GM19452 (cell line): ENCODE results near the gene SHISAL1.

Experiments used
- ATAC-seq: cut with Tn5 transposase; IDR thresholded peaks from one replicate; pipeline ENCODE4 v1.9.1; 2021; ENCODE audit not compliant: unreplicated experiment

Gene SHISAL1

GRCh38 chr22:44280665-44281188 lies 32.0 kb downstream of the SHISAL1 start:
- no peak for ATAC-seq

GRCh38 chr22:44279069-44279360 lies 33.7 kb downstream of the SHISAL1 start:
- ATAC-seq, result no peak

DNA sequence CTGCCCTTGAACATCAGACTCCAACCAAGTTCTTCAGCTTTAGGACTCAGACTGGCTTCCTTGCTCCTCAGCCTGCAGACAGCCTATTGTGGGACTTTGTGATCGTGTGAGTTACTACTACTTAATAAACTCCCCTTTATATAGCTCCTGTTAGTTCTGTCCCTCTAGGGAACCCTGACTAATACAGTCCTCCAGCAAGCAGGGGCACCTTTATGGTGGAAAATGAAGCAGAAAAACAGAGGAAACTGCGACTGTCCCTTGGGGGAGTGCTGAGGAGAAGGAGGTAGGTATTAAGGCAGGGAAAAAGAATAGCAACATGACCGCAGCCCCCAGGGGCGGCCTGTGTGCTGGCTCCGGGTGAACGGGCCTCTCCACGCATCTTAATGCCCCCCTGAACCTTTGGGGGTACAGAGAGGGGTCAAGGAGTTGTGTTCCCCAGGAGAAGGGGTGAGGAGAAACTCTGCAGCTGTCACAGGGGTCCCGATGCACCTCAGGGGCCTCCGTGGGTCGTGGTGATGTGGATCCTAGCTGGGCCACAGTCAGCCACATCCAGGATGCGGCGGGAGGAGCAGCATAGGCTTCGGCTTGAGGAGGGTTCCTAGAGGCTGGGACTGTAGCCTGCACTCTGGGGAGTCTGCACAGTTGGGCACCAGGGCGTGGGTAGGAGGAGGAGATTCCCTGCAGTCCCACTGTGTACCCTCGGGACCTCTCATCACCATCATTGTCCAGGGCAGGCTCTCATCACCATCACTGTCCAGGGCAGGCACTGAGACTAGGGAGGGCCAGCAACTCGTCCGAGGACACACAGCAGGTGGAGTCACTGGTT lies 34.3 kb downstream of the SHISAL1 start:
- no peak for ATAC-seq

DNA sequence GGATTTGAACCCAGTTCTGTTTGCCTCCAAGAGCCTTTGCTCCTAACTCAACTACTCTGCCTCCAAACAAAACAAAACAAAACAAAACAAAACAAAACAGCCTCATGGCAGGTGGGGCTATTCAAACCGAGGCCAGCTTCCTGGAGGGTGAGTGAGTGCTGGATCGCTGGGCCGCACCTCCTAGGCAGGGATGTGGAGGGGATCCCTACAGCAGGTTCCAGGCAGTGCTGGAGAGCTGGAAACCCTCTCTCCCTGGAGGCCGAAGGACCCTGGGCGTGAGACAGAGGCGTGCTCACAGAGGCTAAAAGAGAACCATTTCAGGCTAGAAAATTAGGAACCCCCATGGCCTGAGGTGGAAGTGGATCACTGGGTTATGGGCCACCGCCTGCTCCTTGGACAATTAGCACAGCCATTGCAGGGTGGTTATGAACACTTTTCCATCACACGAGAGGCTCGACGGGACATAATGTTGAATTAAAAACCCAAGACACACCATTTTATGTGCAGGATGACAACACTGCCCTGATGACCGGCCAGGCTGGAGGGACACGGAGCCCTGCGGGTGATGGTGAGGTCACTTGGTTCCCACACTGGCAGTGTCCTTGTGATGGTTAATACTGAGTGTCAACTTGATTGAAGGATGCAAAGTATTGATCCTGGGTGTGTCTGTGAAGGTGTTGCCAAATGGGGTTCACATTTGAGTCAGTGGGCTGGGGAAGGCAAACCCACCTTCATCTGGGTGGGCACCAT lies 35.2 kb downstream of the SHISAL1 start:
- no peak for ATAC-seq

- ATAC-seq, result no peak
Measured at GRCh38 chr22:44276706-44277356, 35.9 kb downstream of the SHISAL1 start.

GRCh38 chr22:44276041-44276440 lies 36.7 kb downstream of the SHISAL1 start:
- no peak for ATAC-seq

DNA sequence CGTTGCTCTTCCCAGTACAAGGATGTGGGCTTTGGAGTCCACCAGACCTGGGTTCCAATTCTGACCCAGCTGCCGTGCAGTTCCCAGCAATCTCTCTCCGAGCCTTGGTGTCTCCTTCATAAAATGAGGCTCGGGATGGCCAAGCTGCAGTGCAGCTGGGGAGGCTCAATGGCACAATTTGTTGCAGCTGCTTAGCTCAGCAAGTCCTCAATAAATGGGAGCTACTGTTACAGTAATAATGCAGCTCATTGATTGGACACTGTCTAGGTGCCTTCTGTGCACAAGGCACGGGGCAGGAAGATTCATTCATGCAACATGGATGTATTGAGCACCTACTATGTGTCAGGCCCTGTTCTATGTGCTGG lies 37.1 kb downstream of the SHISAL1 start:
- no peak for ATAC-seq

- ATAC-seq, result no peak
Measured at GRCh38 chr22:44274918-44275630, 37.7 kb downstream of the SHISAL1 start.

DNA sequence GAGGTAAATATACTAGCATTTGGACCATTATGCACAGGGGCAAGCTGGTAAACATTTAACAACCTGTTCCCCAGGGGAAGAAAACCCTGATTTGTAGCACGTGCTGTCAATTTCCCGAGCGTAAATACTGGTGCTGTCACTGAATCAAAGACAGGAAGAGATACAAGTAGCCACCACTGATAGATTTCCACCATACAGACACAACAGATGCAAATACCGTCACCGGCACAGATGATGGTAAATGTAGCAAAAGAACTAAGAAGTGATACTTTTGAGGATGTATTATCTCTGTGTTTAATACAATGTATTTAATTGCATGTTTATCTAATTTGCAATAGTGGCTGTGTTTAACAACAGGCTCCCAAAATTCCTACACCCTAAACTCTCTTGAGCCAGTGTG lies 39.6 kb downstream of the SHISAL1 start:
- no peak for ATAC-seq

DNA sequence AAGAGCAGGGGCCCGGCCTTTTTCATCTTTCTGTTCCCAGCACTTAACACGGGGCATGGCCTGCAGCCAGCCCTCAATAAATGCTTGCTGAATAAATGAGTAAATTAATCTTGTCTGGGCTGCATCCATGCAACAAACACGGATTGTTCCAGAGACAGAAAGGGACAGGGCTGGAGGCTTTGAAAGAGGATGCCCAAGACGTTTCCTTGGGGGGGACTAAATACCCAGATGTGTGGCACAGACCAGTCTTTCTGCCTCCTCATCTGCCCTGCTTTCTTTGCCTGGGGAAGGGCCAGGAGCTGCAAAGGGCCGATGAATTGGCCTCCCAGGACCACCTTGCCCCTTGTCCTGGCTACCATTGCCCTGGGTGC lies 40.4 kb downstream of the SHISAL1 start:
- no peak for ATAC-seq

DNA sequence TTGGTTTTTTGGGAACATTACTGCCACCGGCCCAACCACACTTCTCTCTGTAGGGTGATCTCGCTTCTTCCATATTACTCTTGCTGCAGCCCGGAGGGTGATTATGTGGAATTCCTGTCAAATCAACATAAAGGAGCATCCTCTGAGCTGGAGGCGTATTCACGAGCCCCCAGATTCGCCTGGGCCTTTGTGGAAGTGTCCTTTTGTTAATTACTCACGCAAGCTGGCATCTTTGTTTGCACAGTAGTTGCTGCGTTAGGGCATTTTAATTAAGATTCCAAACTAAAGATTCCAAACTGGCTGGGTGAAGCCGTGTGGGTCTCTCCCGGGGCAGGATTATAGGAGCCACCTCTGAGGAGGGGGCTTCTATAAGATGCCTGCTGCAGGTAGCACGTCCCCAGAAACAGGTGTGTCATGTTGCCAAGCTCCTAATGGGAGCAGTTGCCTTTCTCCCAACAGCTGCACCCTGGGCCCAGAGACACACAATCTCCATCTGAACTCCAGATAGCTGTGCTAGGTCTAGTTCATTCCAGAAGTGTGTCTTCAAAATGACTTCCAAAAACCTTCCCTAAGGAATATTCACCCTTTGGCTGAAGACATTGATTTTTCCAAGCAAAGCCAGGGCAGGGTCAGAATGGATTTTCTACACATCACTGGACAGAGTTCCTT lies 40.9 kb downstream of the SHISAL1 start:
- no peak for ATAC-seq

GRCh38 chr22:44271010-44271500 lies 41.7 kb downstream of the SHISAL1 start:
- no peak for ATAC-seq

DNA sequence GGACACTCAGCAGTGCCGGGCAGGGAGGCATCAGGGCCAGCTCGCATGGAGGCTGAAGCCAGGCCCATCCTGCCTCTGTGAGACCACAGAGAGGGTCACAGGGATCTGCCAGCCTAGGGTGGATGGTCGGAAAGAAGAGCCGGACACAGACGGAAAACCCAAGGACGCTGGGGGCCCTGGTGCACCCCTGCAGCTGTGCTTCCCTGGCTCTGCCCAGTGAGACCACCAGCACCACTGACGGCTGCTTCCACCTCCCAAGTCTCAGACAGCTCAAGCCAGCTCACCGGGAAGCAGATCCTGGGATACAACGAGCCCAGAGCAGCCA lies 42.2 kb downstream of the SHISAL1 start:
- ATAC-seq, result no peak

GRCh38 chr22:44269757-44270555 lies 42.8 kb downstream of the SHISAL1 start:
- no peak for ATAC-seq

- no peak for ATAC-seq
Measured at GRCh38 chr22:44269117-44269498, 43.6 kb downstream of the SHISAL1 start.

- ATAC-seq, result no peak
Measured at GRCh38 chr22:44268431-44269116, 44.2 kb downstream of the SHISAL1 start.

DNA sequence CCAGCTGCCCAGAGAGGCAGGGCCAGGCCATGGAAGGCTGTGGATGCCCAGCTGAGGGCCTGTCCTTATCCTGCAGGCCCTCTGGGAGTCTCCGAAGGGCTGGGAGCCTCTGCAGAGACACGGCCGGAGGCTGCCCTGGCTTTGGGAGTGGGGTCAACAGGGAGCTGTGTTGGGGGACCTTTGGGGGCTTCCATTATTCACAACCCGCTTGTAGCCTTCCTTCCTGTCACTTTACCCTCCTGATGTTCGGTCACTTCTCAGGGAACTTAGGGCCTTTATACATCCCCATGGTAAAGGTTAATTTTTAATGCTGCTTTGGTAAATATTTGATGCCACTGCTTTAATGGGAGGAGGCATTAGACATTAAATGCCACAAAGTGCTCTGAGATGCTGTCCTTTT lies 44.9 kb downstream of the SHISAL1 start:
- ATAC-seq, result no peak

DNA sequence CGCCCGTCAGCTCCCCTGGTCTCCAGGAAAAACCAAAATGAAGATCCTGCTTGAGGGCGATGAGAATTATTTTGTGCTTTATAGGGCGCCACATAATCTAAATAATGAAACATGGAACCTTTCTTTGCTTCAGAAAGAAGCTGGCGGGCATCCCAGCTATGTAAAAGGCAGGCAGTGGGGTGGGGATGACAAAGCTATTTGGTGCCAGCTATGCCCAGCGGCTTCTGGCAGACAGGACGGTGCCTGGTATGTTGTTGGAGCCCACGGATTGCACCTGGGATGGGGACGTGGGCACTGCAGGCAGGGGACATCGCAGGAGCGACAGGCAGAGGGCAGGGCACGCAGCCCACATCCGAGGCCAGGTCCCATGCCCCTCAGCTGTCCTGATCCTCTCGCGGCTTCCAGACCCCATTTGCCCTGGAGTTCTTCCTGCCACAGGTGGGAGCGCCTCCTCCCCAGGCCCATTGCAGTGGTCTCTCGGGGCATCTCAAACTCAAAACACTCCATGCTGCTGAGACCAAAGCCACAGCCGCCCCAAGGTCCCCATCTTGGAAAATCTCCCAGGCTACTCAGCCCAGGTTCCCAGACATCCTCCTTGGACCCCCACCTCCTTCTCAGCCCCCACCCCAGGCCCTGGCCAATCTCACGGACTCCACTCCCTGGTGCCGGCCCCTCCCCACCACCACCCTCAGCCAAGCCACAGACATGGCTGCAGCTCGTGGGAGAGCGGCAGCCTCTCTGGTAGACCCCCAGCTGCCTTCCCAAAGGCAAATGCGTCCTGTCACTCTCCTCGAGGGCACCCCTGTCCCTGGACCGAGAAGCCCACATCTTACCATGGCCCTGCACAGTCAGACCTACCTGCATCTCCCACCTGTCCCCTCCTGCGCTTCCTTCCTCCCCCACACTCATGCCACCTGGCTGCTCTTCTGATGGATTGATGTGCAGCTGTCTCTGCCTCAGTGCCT lies 45.7 kb downstream of the SHISAL1 start:
- ATAC-seq, result no peak
